GM12801 (cell line): ENCODE measurements around the gene R3HCC1L.

ENCODE experiments used
- CTCF ChIP-seq: IDR thresholded peaks from one replicate; pipeline ENCODE4 v1.5.1; 2011; ENCODE audit warnings: control low read depth; ENCODE audit not compliant: insufficient read length; ENCODE audit errors: extremely low read depth

Gene R3HCC1L

GRCh38 chr10:98267069-98267893 is 132.8 kb downstream of the R3HCC1L start:
- TF ChIP-seq CTCF = no peak

DNA sequence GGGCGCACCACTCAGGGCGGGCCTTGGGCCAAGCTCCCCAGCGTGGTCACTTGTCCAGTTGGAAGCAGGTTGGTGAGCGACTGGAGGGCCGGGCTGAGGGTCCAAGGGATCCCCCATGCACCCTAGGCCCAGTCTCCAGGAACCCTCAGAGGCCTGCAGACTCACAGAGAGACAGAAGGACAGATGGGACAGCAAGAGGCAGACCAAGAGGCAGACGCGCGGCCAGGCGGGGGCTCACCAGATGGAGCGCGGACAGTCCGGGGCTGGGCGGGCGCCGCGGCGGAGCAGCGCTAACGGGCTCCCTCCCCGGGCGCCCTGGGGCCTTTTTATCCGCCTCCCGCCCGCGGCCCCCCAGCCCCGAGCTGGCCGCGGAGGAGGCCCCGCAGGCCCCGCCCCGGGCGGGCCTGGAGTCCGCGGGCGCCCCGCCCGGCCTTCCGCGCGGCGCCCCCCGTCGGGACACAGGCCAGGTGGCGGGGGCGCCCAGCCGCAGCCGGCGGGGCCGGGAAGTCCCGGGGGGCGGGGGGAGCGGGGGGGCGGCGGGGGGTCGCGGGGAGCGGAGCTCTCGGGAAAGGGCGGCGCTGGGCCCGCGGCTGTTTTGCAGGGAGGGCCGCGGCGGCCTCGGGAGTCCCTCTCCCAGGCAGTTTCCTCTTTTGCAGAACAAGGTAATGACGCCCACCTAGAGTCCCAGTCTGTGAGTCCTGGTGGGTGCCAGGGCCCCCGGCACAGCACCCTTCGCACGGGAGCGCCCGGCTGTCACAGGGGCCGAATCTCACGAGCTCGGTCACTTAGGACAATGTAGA is 133.6 kb downstream of the R3HCC1L start, which contains the start of gene LOXL4:
Gene LOXL4 (minus strand): TSS at position 301 of the 800 bp plus-strand sequence. CDS start 5,175 bp downstream, outside the sequence.
- TF ChIP-seq CTCF = no peak

- TF ChIP-seq CTCF = no peak
Measured at GRCh38 chr10:98268694-98269431, 134.4 kb downstream of the R3HCC1L start.

DNA sequence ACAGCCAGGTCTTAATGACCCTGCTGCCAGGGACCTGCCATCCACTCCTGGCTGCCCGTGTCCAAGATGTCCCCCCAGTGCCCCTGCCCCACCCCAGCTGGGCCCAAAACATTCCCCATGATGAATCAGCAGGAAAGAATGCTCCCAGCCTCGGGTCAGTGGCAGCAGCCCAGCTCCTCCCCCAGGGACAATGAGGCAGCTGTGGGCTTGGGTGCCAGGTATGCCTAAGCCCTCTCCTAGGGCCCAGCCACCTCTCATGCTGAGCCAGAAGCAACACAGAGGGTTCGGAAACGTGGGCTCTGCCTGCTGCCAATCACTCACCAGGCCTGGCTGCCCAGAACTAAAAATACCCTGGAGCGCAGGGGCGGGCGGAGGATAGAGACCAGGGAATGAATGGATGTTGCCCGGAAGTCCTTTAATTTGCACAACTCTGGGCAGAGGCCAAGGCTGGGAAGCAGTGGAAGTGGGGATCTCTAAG is 135.0 kb downstream of the R3HCC1L start:
- no peak for TF ChIP-seq CTCF

- no peak for TF ChIP-seq CTCF
Measured at GRCh38 chr10:98270073-98270740, 135.8 kb downstream of the R3HCC1L start.

DNA sequence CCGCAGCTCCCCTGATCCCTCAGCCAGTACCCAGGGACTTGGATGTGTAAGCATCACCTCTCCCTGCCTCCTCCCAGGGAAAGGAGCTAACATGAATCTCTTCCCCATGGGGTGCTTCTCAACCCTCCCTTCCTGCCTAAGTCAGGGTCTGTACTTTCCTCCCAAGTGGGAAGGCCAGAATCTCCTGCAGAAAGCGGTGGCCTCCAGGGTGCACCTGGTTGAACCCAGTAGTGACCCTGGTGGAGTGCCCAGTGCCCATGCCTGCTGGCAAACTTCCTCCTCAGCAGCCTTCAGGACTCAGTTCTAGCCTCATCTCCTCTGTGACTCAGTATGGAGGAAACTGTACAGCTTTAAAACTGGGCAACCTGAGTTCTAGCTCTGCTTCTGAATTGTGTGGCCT is 136.3 kb downstream of the R3HCC1L start:
- no peak for TF ChIP-seq CTCF
